Measurements from ENCODE around the gene TSHZ1. TPM values are rescaled to one million over a fixed set of nuclear protein-coding genes. Genes with fewer than 3 reads are reported as not detected.

TSHZ1 gene
- total and polyA plus RNA-seq, 4 donors, result 4.2 to 6.6 (median 5.6) TPM

DNA sequence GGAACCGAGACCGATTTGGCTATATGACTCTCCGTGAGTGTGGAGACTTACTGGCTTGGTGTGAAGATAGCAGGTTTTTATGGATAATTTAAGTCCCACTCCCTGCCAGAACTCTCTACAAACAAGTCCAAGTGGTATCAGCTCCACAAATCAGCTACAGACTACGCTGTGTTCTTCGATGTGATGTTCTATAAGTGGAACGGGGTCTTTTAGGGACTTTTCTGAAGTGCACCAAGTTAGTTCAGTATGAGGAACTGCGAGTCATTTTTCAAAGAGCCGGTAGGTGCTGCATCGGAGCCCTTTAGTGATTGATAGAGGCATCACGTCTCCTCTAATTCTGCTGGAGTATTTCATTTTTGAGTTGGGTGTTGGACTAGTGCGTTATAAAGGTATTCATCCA lies 107.1 kb downstream of the TSHZ1 start (continued):
- TF ChIP-seq RAD21 (IDR thresholded peaks at IDR 0.05), result no peak
- TF ChIP-seq JUND (IDR thresholded peaks at IDR 0.05), result no peak
- TF ChIP-seq, protein P1, sequence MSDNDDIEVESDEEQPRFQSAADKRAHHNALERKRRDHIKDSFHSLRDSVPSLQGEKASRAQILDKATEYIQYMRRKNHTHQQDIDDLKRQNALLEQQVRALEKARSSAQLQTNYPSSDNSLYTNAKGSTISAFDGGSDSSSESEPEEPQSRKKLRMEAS (IDR thresholded peaks at IDR 0.05), result no peak
- TF ChIP-seq RXRA (IDR thresholded peaks at IDR 0.05), result no peak
- no peak for TF ChIP-seq HNF4A (conservative IDR thresholded peaks at IDR 0.05)

DNA sequence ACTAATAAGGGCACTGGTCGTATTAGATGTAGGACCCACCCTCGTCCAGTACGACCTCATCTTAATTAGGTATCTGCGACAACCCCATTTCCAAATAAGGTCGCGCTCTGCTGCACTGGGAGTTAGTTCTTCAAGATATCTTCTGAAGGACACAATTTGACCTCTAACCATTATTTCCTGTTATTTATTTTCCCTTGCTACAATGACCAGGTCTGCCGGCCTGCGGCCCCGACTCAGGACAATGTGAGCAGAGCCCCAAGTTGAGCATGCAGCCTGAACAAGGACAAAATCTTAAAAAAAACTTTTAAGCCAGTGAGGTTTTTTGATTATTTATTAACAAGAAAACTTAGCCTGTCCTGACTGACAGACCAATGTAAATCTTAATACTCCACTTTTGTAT lies 109.3 kb downstream of the TSHZ1 start:
- WGBS, result 88% methylated on average over 9 of the region's 9 CpGs
- no peaks in the 10 kb centered on the region for H3K27me3 ChIP-seq (ENCODE audit: control insufficient read depth in 4 of 4, insufficient read depth in 4 of 4, low read length in 3 of 4)
- TF ChIP-seq, protein P1 (IDR thresholded peaks at IDR 0.05), result no peak
- TF ChIP-seq HNF4A (conservative IDR thresholded peaks at IDR 0.05) (no peak), NR2F2 (IDR thresholded peaks at IDR 0.05) (no peak), EGR1 (IDR thresholded peaks at IDR 0.05; ENCODE audit: low read depth in 2 of 2) (no peak), RAD21 (IDR thresholded peaks at IDR 0.05) (no peak), RXRA (IDR thresholded peaks at IDR 0.05) (no peak), JUND (IDR thresholded peaks at IDR 0.05) (no peak), GABPA (IDR thresholded peaks at IDR 0.05 in 1 of 2, conservative IDR thresholded peaks at IDR 0.05 in 1 of 2) (no peak), FOXA1 (IDR thresholded peaks at IDR 0.05) (no peak), HNF4G (IDR thresholded peaks at IDR 0.05) (no peak), YY1 (IDR thresholded peaks at IDR 0.05) (no peak), TAF1 (conservative IDR thresholded peaks at IDR 0.05) (no peak), FOXA2 (IDR thresholded peaks at IDR 0.05) (no peak), SP1 (IDR thresholded peaks at IDR 0.05) (no peak)
- TF ChIP-seq, protein P2, sequence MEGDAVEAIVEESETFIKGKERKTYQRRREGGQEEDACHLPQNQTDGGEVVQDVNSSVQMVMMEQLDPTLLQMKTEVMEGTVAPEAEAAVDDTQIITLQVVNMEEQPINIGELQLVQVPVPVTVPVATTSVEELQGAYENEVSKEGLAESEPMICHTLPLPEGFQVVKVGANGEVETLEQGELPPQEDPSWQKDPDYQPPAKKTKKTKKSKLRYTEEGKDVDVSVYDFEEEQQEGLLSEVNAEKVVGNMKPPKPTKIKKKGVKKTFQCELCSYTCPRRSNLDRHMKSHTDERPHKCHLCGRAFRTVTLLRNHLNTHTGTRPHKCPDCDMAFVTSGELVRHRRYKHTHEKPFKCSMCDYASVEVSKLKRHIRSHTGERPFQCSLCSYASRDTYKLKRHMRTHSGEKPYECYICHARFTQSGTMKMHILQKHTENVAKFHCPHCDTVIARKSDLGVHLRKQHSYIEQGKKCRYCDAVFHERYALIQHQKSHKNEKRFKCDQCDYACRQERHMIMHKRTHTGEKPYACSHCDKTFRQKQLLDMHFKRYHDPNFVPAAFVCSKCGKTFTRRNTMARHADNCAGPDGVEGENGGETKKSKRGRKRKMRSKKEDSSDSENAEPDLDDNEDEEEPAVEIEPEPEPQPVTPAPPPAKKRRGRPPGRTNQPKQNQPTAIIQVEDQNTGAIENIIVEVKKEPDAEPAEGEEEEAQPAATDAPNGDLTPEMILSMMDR (IDR thresholded peaks at IDR 0.05; ENCODE audit: low read depth, low read length, missing input control), result no peak
- TF ChIP-seq, protein P3, sequence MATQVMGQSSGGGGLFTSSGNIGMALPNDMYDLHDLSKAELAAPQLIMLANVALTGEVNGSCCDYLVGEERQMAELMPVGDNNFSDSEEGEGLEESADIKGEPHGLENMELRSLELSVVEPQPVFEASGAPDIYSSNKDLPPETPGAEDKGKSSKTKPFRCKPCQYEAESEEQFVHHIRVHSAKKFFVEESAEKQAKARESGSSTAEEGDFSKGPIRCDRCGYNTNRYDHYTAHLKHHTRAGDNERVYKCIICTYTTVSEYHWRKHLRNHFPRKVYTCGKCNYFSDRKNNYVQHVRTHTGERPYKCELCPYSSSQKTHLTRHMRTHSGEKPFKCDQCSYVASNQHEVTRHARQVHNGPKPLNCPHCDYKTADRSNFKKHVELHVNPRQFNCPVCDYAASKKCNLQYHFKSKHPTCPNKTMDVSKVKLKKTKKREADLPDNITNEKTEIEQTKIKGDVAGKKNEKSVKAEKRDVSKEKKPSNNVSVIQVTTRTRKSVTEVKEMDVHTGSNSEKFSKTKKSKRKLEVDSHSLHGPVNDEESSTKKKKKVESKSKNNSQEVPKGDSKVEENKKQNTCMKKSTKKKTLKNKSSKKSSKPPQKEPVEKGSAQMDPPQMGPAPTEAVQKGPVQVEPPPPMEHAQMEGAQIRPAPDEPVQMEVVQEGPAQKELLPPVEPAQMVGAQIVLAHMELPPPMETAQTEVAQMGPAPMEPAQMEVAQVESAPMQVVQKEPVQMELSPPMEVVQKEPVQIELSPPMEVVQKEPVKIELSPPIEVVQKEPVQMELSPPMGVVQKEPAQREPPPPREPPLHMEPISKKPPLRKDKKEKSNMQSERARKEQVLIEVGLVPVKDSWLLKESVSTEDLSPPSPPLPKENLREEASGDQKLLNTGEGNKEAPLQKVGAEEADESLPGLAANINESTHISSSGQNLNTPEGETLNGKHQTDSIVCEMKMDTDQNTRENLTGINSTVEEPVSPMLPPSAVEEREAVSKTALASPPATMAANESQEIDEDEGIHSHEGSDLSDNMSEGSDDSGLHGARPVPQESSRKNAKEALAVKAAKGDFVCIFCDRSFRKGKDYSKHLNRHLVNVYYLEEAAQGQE (IDR thresholded peaks at IDR 0.05), result no peak
- TF ChIP-seq, protein P4, sequence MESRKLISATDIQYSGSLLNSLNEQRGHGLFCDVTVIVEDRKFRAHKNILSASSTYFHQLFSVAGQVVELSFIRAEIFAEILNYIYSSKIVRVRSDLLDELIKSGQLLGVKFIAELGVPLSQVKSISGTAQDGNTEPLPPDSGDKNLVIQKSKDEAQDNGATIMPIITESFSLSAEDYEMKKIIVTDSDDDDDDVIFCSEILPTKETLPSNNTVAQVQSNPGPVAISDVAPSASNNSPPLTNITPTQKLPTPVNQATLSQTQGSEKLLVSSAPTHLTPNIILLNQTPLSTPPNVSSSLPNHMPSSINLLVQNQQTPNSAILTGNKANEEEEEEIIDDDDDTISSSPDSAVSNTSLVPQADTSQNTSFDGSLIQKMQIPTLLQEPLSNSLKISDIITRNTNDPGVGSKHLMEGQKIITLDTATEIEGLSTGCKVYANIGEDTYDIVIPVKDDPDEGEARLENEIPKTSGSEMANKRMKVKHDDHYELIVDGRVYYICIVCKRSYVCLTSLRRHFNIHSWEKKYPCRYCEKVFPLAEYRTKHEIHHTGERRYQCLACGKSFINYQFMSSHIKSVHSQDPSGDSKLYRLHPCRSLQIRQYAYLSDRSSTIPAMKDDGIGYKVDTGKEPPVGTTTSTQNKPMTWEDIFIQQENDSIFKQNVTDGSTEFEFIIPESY (IDR thresholded peaks at IDR 0.05), result no peak
- TF ChIP-seq, protein P5, sequence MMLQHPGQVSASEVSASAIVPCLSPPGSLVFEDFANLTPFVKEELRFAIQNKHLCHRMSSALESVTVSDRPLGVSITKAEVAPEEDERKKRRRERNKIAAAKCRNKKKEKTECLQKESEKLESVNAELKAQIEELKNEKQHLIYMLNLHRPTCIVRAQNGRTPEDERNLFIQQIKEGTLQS (IDR thresholded peaks at IDR 0.05), result no peak
- H3K4me1 ChIP-seq (ENCODE audit: control insufficient read depth in 4 of 4, insufficient read depth in 4 of 4, low read length in 3 of 4), result peaks cover 0 to 4% (median 0%) of the 10 kb centered on the region in 4 donors
- H3K36me3 ChIP-seq (ENCODE audit: control insufficient read depth in 4 of 4, insufficient read depth in 3 of 4, low read depth in 1 of 4, low read length in 3 of 4), result no peaks in the 10 kb centered on the region
- H3K27ac ChIP-seq (ENCODE audit: low read depth in 1 of 2, low read length in 2 of 2), result no peak overlapping the region
- DNase-seq (ENCODE audit: low spot score), result no peak
- H3K4me3 ChIP-seq (ENCODE audit: low read depth in 1 of 3, low read length in 3 of 3), result no peak overlapping the region
- no peak overlapping the region for H3K9ac ChIP-seq (ENCODE audit: low read depth in 1 of 2, low read length in 2 of 2)
- peaks cover 0 to 1% (median 0%) of the 10 kb centered on the region in 4 donors for H3K9me3 ChIP-seq (ENCODE audit: control insufficient read depth in 4 of 4, low read length in 3 of 4)
